A549 (cell line): Measurements from ENCODE around the gene FAAH2.

Source experiments
- POLR2A ChIP-seq: IDR thresholded peaks from 2 replicates; pipeline ENCODE4 v1.6.1; 2012; ENCODE audit warnings: mild to moderate bottlenecking, low read length
- RAD21 ChIP-seq, 2 experiments: fragments of >200 bp in 1 of 2; sonication (Bioruptor Twin) in 1 of 2; formaldehyde crosslinking in 1 of 2; IDR thresholded peaks in 1 of 2; conservative IDR thresholded peaks in 1 of 2; 2 replicates in 1 of 2; 3 replicates in 1 of 2; pipeline ENCODE4 v1.6.1; 2012 to 2018; ENCODE audit warnings: inconsistent platforms in 1 of 2
- RFX5 ChIP-seq: fragments of 450-650 bp; IDR thresholded peaks from 2 replicates; pipeline ENCODE4 v1.7.1; 2014; ENCODE audit warnings: antibody characterized with exemption, mild to moderate bottlenecking, moderate library complexity
- TF ChIP-seq, protein P1 (sequence below): fragments of >200 bp; sonication (Bioruptor Twin); formaldehyde crosslinking; IDR thresholded peaks from 3 replicates; pipeline ENCODE4 v1.5.1; 2016

GRCh38 chrX:57516491-57516890 lies 230.0 kb downstream of the FAAH2 start:
- no peak for TF ChIP-seq RFX5
- TF ChIP-seq, protein P1, sequence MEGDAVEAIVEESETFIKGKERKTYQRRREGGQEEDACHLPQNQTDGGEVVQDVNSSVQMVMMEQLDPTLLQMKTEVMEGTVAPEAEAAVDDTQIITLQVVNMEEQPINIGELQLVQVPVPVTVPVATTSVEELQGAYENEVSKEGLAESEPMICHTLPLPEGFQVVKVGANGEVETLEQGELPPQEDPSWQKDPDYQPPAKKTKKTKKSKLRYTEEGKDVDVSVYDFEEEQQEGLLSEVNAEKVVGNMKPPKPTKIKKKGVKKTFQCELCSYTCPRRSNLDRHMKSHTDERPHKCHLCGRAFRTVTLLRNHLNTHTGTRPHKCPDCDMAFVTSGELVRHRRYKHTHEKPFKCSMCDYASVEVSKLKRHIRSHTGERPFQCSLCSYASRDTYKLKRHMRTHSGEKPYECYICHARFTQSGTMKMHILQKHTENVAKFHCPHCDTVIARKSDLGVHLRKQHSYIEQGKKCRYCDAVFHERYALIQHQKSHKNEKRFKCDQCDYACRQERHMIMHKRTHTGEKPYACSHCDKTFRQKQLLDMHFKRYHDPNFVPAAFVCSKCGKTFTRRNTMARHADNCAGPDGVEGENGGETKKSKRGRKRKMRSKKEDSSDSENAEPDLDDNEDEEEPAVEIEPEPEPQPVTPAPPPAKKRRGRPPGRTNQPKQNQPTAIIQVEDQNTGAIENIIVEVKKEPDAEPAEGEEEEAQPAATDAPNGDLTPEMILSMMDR = no peak
- no peak for TF ChIP-seq POLR2A
- TF ChIP-seq RAD21 (conservative IDR thresholded peaks at IDR 0.05 in 1 of 2, IDR thresholded peaks at IDR 0.05 in 1 of 2) = no peak
